OCI-LY1 (cell line): ENCODE data around the gene CDK9.

Experiments
- CTCF ChIP-seq: fragments of 200-600 bp; sonication (generic), shearing (Covaris generic); IDR thresholded peaks from 2 replicates; pipeline ENCODE4 v1.5.1; 2017; ENCODE audit warnings: mild to moderate bottlenecking, antibody characterized with exemption, low read length, moderate library complexity, mixed read lengths
- EZH2 ChIP-seq: fragments of 200-600 bp; sonication (generic), shearing (Covaris generic); IDR thresholded peaks from 2 replicates; pipeline ENCODE4 v1.8.0; 2017; ENCODE audit warnings: borderline replicate concordance, mixed run types, mild to moderate bottlenecking, antibody characterized with exemption, low read length, moderate library complexity, mixed read lengths

GRCh38 chr9:127744398-127745110 lies 41.3 kb upstream of the CDK9 start:
- TF ChIP-seq CTCF (no peak), EZH2 (no peak)
